ENCODE data around the gene CYP2A13. TPM values are rescaled to one million over a fixed set of nuclear protein-coding genes. Genes with fewer than 3 reads are reported as not detected.

The CYP2A13 gene
- total RNA-seq, 1 experiment from 2014 or later: 0.48 TPM

DNA sequence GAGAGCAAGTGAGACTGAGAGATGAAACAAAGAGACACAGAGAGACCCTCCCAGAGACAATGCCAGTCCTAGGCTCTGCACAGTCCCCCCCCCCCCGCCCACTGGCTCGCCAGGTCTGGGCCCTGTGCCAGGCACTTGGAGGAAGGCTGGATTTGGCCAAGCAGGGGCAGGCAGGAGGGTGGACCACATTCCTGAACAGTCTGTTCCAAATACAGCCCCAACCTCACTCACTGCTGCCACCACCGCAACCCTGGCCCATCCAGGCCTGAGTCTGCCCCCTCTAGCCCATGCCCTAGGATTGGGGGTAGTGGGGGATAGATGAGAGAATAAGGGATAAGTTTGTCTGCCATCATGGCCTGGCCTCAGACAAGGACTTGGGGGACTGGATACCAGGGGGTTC is 45.0 kb downstream of the CYP2A13 start:
- CTCF ChIA-PET: no interaction called here
- ATAC-seq (no peak), DNase-seq (ENCODE audit: low spot score) (no peak)
- TF ChIP-seq KAT7 (CRISPR knock-in tag; IDR thresholded peaks at IDR 0.05; ENCODE audit: borderline replicate concordance) (no peak), CREB1 (CRISPR knock-in tag; IDR thresholded peaks at IDR 0.05) (no peak), TP53 (CRISPR knock-in tag; IDR thresholded peaks at IDR 0.05) (no peak), ZNF138 (CRISPR knock-in tag; conservative IDR thresholded peaks at IDR 0.05) (no peak), ETV6 (CRISPR knock-in tag; IDR thresholded peaks at IDR 0.05) (no peak), NFE2L1 (CRISPR knock-in tag; IDR thresholded peaks at IDR 0.05) (no peak), STAT6 (CRISPR knock-in tag; conservative IDR thresholded peaks at IDR 0.05; ENCODE audit: low read depth) (no peak), NR3C1 (CRISPR knock-in tag; conservative IDR thresholded peaks at IDR 0.05; ENCODE audit: low read depth) (no peak), ZNF317 (CRISPR knock-in tag; IDR thresholded peaks at IDR 0.05; ENCODE audit: borderline replicate concordance, low read depth) (no peak)
- TF ChIP-seq, protein P1, sequence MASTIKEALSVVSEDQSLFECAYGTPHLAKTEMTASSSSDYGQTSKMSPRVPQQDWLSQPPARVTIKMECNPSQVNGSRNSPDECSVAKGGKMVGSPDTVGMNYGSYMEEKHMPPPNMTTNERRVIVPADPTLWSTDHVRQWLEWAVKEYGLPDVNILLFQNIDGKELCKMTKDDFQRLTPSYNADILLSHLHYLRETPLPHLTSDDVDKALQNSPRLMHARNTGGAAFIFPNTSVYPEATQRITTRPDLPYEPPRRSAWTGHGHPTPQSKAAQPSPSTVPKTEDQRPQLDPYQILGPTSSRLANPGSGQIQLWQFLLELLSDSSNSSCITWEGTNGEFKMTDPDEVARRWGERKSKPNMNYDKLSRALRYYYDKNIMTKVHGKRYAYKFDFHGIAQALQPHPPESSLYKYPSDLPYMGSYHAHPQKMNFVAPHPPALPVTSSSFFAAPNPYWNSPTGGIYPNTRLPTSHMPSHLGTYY (CRISPR knock-in tag; IDR thresholded peaks at IDR 0.05): no peak
- H3K36me3 Mint-ChIP-seq: no peaks in the 10 kb centered on the region
- no peaks in the 10 kb centered on the region for H3K9me3 Mint-ChIP-seq
- POLR2A ChIA-PET: no interaction called here
- H3K27me3 Mint-ChIP-seq (ENCODE audit: low read depth): peaks cover 46% of the 10 kb centered on the region
- no peak overlapping the region for H3K4me3 Mint-ChIP-seq
- peaks cover 29% of the 10 kb centered on the region for H3K4me1 Mint-ChIP-seq
- H3K27ac Mint-ChIP-seq: no peak overlapping the region

- Mint-ChIP-seq H3K36me3 (no peaks in the 10 kb centered on the region), H3K27ac (no peak overlapping the region), H3K4me3 (peak overlapping the region; percentile 85), H3K27me3 (ENCODE audit: low read depth) (peaks cover 34% of the 10 kb centered on the region), H3K4me1 (peaks cover 19% of the 10 kb centered on the region), H3K9me3 (no peaks in the 10 kb centered on the region)
- ChIA-PET CTCF (no interaction called here), POLR2A (no interaction called here)
- no peak for TF ChIP-seq NR3C1 (CRISPR knock-in tag; conservative IDR thresholded peaks at IDR 0.05; ENCODE audit: low read depth)
- no peak for TF ChIP-seq KAT7 (CRISPR knock-in tag; IDR thresholded peaks at IDR 0.05; ENCODE audit: borderline replicate concordance)
- TF ChIP-seq RORB (CRISPR knock-in tag; IDR thresholded peaks at IDR 0.05): no peak
- TF ChIP-seq, protein P2, sequence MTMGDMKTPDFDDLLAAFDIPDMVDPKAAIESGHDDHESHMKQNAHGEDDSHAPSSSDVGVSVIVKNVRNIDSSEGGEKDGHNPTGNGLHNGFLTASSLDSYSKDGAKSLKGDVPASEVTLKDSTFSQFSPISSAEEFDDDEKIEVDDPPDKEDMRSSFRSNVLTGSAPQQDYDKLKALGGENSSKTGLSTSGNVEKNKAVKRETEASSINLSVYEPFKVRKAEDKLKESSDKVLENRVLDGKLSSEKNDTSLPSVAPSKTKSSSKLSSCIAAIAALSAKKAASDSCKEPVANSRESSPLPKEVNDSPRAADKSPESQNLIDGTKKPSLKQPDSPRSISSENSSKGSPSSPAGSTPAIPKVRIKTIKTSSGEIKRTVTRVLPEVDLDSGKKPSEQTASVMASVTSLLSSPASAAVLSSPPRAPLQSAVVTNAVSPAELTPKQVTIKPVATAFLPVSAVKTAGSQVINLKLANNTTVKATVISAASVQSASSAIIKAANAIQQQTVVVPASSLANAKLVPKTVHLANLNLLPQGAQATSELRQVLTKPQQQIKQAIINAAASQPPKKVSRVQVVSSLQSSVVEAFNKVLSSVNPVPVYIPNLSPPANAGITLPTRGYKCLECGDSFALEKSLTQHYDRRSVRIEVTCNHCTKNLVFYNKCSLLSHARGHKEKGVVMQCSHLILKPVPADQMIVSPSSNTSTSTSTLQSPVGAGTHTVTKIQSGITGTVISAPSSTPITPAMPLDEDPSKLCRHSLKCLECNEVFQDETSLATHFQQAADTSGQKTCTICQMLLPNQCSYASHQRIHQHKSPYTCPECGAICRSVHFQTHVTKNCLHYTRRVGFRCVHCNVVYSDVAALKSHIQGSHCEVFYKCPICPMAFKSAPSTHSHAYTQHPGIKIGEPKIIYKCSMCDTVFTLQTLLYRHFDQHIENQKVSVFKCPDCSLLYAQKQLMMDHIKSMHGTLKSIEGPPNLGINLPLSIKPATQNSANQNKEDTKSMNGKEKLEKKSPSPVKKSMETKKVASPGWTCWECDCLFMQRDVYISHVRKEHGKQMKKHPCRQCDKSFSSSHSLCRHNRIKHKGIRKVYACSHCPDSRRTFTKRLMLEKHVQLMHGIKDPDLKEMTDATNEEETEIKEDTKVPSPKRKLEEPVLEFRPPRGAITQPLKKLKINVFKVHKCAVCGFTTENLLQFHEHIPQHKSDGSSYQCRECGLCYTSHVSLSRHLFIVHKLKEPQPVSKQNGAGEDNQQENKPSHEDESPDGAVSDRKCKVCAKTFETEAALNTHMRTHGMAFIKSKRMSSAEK (CRISPR knock-in tag; IDR thresholded peaks at IDR 0.05; ENCODE audit: borderline replicate concordance): no peak
- TF ChIP-seq ESRRA (CRISPR knock-in tag; IDR thresholded peaks at IDR 0.05; ENCODE audit: borderline replicate concordance): no peak
- no peak for TF ChIP-seq AR (CRISPR knock-in tag; IDR thresholded peaks at IDR 0.05)
- no peak for TF ChIP-seq ZBTB21 (CRISPR knock-in tag; IDR thresholded peaks at IDR 0.05; ENCODE audit: borderline replicate concordance)
- no peak for TF ChIP-seq ELF4 (CRISPR knock-in tag; IDR thresholded peaks at IDR 0.05; ENCODE audit: low read depth)
- TF ChIP-seq, protein P3, sequence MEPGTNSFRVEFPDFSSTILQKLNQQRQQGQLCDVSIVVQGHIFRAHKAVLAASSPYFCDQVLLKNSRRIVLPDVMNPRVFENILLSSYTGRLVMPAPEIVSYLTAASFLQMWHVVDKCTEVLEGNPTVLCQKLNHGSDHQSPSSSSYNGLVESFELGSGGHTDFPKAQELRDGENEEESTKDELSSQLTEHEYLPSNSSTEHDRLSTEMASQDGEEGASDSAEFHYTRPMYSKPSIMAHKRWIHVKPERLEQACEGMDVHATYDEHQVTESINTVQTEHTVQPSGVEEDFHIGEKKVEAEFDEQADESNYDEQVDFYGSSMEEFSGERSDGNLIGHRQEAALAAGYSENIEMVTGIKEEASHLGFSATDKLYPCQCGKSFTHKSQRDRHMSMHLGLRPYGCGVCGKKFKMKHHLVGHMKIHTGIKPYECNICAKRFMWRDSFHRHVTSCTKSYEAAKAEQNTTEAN (CRISPR knock-in tag; IDR thresholded peaks at IDR 0.05): no peak
- no peak for TF ChIP-seq USF1 (CRISPR knock-in tag; IDR thresholded peaks at IDR 0.05)
- ATAC-seq: no peak
- peak; percentile 22 for DNase-seq (ENCODE audit: low spot score)
Observed at GRCh38 chr19:41134616-41135015, 46.4 kb downstream of the CYP2A13 start.

Measured in WTC11 (cell line).